ENCODE data around the gene CDK3. TPM values are rescaled to one million over a fixed set of nuclear protein-coding genes. Genes with fewer than 3 reads are reported as not detected.

Gene CDK3
- total RNA-seq, 1 donor from 2014 or later: 0.17 TPM

DNA sequence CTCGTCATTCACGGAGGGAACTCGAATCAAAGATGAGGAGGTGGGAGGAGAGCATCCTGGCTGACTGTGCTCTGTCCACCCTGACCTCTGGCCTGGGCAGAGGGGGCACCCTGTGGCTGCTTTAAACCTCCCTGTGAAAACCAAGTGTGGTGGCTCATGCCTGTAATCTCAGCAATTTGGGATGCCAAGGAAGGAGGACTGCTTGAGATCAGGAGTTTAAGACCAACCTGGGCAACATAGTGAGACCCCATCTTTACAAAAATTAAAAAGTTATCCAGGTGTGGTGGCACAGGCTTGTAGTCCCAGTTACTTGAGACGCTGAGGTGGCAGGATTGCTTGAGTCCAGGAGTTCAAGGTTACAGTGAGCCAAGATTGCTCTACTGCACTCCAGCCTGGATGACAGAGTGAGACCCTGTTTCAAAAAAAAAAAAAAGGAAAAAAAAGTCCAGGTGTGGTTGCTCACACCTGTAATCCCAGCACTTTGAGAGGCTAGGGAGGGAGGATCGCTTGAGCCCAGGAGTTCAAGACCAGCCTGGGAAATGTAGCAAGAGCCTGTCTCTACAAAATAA, 5.8 kb upstream of the CDK3 start:
- TF ChIP-seq, protein P1, sequence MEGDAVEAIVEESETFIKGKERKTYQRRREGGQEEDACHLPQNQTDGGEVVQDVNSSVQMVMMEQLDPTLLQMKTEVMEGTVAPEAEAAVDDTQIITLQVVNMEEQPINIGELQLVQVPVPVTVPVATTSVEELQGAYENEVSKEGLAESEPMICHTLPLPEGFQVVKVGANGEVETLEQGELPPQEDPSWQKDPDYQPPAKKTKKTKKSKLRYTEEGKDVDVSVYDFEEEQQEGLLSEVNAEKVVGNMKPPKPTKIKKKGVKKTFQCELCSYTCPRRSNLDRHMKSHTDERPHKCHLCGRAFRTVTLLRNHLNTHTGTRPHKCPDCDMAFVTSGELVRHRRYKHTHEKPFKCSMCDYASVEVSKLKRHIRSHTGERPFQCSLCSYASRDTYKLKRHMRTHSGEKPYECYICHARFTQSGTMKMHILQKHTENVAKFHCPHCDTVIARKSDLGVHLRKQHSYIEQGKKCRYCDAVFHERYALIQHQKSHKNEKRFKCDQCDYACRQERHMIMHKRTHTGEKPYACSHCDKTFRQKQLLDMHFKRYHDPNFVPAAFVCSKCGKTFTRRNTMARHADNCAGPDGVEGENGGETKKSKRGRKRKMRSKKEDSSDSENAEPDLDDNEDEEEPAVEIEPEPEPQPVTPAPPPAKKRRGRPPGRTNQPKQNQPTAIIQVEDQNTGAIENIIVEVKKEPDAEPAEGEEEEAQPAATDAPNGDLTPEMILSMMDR (conservative IDR thresholded peaks at IDR 0.05; ENCODE audit: low read depth, low read length): no peak
- no peak overlapping the region for H3K4me3 ChIP-seq (ENCODE audit: low read depth, low read length)
- DNase-seq (ENCODE audit: low read depth): no peak

DNA sequence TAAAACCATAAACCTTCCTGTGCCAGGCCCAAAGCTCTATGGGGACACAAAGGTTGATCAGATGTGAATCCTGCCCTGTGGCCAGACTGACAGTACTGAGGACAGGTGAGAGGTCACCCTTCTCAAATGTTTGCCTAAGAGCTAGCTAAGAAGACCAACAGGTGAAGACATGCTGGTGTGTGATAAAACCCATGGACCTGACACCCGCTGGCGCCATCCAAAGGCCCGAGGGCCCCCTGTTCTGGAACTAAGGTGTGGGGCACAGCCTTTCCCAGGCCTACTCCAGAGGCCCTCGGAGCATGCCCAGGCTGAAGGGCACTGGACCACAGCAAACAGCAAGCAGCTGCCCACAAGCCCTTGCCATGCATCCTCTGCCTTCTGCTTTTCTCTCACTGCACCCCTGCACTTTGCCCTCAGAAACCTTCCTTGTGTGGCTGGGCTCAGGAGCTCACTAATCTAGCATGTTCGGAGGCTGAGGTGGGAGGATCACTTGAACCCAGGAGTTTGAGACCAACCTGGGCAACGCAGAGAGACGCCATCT, 5.2 kb upstream of the CDK3 start:
- H3K4me3 ChIP-seq (ENCODE audit: low read depth, low read length): no peak overlapping the region
- DNase-seq (ENCODE audit: low read depth): no peak
- TF ChIP-seq, protein P1 (conservative IDR thresholded peaks at IDR 0.05; ENCODE audit: low read depth, low read length): no peak

DNA sequence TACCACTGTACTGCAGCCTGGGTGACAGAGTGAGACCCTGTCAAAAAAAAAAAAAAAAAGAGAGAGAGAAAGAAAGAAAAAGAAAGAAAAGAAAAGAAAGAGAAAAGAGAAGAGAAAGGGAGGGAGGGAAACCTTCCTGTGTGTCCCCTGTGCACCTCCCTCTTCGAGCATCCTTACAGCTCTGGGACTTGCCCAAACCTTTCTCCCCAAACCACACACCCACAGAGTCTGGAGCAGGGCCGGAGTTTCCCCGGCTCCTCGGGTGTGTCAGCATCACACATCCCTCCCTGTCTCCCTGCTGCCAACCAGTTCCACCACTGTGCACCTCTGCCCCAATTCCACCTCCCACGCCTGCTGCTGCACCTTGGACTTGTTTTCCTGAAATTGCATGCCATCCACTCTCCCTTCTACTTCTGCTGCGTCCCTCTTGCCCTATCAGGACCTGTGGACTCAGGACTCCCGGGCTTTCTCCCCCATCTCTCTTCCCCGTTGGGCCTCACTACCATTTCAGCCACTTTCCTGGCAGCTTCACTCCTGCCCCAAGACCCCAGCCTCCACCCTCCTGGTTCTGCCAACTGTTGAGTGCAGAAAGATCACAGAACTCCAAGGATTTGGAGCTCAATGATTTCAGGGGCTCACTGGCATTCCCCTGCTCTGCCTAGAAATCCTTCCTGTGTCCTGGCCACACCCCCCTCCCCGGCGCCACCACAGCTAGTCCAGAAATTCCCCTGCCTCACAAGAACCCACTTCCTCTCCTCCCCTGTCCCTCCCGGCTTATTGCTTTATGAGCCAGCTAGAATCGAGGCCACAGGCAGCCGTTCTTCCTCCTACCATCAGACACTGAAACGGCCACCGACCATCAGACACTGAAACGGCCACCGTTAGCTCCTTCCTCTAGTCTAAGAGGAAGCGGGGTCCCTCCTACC, 3.7 kb upstream of the CDK3 start:
- H3K4me3 ChIP-seq (ENCODE audit: low read depth, low read length): no peak overlapping the region
- TF ChIP-seq, protein P1 (conservative IDR thresholded peaks at IDR 0.05; ENCODE audit: low read depth, low read length): no peak
- DNase-seq (ENCODE audit: low read depth): no peak

DNA sequence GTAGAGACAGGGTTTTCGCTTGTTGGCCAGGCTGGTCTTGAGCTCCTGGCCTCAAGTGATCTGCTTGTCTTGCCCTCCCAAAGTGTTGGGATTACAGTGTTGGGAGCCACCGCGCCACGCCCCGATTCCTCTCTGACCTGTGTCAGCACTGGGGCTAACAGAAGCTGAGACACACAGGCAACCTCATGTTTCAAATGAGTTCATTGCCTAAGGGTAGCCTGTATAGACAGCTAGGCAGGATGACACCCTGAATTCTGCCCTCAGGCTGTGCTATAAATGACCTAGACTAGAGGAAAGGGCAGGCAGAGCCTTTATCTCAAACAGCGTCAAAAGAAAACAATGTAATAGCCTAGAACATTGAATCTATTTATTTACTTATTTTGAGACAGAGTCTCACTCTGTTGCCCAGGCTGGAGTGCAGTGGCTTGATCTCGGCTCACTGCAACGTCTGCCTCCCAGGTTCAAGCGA, 2.3 kb upstream of the CDK3 start:
- H3K4me3 ChIP-seq (ENCODE audit: low read depth, low read length): no peak overlapping the region
- DNase-seq (ENCODE audit: low read depth): no peak
- TF ChIP-seq, protein P1 (conservative IDR thresholded peaks at IDR 0.05; ENCODE audit: low read depth, low read length): no peak

DNA sequence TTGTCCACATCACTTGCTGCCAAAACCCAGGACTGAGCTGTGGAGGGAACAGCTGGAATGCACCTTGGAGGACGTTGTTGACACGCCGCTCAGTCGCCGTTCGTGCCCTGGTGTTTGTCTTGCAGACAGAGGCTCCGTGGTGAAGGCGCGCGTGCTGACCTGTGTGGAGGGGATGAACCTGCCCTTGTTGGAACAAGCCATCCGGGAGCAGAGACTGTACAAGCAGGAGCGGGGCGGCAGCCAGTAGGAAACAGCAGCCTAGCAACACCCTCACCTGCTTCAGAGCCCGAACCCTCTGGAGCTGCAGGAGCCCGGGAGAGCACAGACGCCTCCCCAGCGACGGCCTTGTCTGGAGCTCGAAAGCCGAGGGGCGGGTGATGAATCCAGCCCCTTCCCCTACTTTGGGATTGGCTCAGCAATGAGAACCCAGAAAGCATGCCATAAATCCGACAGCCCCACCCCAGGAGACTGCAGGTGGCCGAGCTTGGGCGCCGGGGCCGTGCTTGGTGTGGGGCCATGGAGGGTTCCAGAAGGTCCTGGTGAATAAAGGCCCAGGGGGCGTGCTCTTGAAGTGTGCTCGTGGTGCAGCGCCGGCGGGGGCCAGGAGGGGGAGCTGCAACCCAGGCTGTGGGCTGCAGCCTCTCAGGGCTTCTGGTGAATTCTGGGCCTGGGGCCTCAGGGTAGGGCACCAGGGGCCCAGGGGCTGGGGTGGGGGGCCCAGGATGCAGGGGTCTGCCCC, 470 bp upstream of the CDK3 start:
- TF ChIP-seq, protein P1 (conservative IDR thresholded peaks at IDR 0.05; ENCODE audit: low read depth, low read length): peak; percentile 70

DNA sequence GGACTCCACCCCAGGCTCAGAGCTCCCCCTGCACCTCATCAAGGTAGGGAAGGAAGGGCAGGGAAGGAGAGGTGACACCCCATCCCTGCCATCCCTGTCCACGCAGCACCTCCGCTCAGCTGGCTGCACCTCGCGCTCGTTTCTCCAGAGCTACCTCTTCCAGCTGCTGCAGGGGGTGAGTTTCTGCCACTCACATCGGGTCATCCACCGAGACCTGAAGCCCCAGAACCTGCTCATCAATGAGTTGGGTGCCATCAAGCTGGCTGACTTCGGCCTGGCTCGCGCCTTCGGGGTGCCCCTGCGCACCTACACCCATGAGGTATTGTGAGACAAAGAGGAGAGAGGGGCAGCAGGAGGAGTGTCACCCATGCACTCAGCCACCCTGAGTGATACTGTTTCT, 1.4 kb downstream of the CDK3 start:
- TF ChIP-seq, protein P1 (conservative IDR thresholded peaks at IDR 0.05; ENCODE audit: low read depth, low read length): no peak
- no peak overlapping the region for H3K4me3 ChIP-seq (ENCODE audit: low read depth, low read length)
- DNase-seq (ENCODE audit: low read depth): no peak

More for the DNA sequence above, 470 bp upstream of the CDK3 start:
- DNase-seq (ENCODE audit: low read depth): no peak
- H3K4me3 ChIP-seq (ENCODE audit: low read depth, low read length): no peak overlapping the region
